Stimulated activated CD8-positive, alpha-beta memory T cell treated with anti-CD3 and anti-CD28 coated beads, Interleukin-4, amount 100 ng/mL, for 1 hour (primary cell): ENCODE data around the gene PIEZO1.

ENCODE experiments used
- DNase-seq, 2 donors: peaks; one replicate each; pipeline ENCODE4 v3.0.0-alpha.2; 2020; ENCODE audit warnings: low read depth in 2 of 2, low spot score in 1 of 2

Gene PIEZO1

GRCh38 chr16:88723507-88723887, 61.5 kb downstream of the PIEZO1 start:
- no peak for DNase-seq

DNA sequence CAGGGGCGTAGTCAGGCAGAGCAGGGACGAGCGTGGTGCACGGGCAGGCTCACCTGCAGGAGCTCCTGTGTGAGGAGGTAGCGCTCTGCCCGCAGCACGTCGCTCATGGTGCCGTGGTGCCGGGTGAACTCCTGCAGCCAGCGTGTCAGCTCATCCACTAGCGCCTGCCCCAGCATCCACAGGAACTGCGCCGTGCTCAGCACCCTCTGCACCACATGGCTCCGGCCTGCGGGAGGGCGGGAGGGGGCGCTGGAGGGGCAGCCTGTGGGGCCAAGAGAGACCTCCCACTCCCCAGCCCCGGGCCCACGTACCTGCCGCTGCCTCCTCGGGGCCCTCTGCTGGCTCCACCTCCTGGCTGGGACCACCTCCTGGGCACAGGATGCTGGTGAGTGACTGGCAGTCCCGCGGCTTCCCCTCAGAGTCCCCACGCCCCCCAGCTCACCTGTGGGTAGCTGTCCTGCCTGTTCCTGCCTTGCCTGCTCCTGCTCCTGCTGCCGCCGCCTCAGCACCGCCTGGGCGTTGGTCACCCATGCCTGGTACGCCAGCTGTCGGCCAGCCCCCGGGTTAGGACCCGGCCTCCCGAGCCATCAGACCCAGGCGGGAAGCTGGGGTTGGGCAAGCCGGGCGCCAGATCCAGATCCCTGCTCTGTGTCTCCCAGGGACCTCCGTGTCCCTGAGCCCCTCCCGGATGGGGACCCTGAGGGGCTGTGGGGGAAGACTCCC, 62.1 kb downstream of the PIEZO1 start:
- DNase-seq: no peak

DNA sequence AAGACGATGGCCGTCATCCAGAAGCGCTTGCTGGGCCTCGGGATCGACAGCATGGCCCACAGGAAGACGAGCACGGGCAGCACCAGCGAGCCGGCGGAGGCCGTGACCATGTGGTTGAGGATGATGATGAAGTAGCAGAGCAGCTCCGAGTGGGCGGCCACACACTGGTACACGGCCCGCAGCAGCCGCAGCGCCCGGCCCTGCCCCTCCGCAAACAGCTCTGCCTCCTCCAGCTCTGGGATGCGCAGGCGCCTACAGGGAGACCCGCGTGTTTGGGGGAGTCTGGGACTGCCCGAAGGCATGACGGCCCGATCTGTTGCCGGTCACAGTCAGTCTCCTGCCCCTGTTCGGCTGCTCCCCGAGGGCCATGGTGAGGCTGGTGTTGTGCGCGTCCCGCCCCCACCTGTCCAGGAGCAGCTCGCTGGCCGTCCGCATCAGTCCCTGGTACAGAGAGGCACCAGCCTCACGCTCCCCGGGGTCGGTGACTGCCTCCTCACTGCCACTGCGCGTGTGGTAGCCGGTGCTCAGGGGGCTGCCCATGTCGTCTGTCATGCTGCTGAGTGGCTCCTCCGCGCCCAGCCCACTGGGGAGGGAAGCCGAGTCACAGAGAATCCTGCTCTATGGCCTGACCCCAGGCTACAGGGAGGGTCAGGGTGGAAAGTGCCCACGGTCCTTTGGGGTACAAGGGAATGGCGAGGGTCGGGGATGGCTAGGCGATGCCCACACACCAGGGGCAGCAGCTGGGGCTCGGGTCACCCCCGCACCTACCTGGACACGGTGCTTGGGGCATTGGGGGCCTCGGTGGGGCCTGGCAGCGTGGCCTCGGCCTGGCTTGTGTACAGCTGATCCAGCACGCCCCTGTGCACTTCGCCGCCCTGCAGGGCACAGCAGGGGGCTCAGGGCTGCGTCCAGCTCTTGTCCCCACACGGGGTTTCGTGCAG, 62.9 kb downstream of the PIEZO1 start:
- DNase-seq: no peak

- DNase-seq: no peak
Measured at GRCh38 chr16:88721236-88721635, 63.8 kb downstream of the PIEZO1 start.

GRCh38 chr16:88720396-88720970, 64.5 kb downstream of the PIEZO1 start:
- DNase-seq: no peak

DNA sequence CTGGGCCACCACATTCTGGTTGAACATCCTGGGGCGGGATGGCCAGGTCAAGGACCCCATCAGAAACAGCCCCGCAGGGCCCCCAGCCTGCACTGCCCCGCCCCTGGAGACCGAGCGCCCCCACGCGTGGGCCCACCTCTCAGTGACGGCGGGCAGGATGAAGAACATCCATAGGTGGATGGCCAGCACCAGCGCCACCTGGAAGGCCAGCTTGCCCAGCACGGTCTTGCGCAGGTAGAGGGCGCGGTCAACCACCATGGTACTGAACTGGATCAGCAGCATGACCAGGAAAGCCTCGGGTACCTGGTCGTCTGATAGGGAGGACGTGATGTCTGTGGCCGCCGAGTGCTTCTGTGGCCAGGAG, 65.1 kb downstream of the PIEZO1 start:
- DNase-seq: no peak

- no peak for DNase-seq
Measured at GRCh38 chr16:88719267-88719932, 65.6 kb downstream of the PIEZO1 start.

- DNase-seq: no peak
Measured at GRCh38 chr16:88718178-88718577, 66.8 kb downstream of the PIEZO1 start.

- no peak for DNase-seq
Measured at GRCh38 chr16:88716601-88717001, 68.4 kb downstream of the PIEZO1 start.

DNA sequence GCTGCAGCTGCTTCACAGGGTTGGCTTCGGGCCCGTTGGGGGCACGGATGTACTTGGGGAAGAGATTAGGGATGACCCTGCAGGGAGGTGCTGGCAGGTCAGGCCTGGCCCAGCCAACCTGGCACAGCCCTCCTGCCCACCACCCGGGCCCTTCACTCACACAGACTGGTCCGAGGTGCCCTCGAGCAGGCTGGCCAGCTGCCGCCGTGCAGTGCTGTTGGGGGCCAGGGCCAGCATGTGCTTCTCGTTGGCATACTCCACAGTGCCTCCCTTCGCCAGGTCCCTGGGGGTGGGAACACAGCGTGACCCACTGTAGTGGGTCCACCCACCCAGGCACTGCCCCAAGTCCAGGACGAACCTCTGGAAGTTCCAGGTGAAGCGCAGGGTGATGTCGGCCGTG, 68.8 kb downstream of the PIEZO1 start:
- no peak for DNase-seq

DNA sequence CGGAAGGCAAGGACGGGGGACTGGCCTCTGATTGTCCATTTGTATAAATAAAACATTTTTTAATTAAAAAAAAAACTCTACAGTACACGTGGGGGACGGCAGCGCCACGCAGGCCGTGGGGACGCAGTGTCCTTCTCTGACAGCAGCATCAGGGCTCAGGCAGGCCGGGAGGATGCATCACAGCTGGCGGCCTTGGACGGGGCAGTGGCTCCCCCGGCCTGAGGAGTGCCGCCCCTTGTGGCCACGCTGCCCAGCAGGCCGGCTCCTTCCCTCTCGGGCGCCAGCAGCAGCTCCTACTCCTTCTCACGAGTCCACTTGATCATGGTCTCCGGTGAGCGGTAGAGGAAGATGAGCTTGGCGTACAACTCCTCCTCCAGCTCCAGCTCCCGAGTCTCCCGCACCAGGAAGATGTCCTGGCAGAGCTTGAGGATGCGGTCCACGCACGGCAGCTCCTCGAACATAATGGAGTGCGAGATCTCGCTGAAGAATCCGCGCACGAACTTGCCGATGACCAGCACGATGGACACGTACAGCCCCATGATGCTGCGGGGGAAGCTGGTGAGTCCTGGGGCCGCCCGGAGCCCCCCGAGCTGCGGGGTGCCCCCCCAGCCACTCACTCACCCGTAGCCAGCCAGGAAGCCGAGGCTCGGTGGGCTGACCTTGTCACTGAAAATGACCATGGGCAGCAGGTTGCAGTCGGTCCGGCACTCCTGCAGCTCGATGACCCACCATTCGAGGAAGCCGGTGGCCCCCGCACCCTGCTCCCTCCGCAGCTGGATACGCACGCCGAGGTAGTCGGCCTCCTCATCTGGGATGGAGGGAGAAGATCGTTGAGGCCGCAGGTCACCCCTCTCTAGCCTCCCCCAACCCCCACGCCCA, 69.5 kb downstream of the PIEZO1 start:
- no peak for DNase-seq

DNA sequence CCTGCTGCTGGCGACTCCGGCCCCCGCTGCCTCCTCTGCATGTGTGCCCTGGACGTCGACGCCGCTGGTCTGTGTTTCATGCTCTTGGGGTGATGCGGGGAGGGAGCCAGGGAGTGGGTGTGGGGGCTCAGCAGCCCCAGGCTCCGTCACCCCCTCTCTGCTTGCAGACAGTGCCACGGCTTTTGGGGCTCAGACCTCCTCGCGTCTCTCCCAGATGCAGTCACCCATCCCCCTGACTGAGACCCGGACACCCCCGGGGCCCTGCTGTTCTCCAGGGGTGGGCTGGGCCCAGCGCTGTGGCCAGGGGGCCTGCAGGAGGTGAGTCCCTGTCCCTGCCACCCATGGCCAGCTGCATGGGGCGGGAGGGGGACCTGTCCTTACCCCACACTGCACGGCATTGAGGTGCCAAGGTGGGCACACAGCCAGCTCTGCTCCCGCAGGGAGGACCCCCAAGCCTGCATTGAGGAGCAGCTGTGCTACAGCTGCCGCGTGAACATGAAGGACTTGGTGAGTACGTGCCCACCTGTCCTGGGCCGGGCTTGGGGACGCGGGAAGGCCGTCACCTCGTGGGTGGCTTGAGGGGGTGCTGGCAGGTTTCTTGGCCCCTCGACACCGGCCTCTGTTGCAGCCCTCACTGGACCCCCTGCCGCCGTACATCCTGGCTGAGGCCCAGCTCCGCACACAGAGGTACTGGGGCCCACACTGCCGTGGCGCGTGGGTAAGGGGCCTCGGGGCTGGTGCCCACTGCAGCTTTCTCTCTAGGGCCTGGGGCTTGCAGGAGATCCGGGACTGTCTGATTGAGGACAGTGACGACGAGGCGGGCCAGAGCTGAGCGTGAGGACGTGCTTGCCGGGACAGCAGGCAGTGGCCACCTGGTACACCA, 70.4 kb downstream of the PIEZO1 start:
- no peak for DNase-seq

DNA sequence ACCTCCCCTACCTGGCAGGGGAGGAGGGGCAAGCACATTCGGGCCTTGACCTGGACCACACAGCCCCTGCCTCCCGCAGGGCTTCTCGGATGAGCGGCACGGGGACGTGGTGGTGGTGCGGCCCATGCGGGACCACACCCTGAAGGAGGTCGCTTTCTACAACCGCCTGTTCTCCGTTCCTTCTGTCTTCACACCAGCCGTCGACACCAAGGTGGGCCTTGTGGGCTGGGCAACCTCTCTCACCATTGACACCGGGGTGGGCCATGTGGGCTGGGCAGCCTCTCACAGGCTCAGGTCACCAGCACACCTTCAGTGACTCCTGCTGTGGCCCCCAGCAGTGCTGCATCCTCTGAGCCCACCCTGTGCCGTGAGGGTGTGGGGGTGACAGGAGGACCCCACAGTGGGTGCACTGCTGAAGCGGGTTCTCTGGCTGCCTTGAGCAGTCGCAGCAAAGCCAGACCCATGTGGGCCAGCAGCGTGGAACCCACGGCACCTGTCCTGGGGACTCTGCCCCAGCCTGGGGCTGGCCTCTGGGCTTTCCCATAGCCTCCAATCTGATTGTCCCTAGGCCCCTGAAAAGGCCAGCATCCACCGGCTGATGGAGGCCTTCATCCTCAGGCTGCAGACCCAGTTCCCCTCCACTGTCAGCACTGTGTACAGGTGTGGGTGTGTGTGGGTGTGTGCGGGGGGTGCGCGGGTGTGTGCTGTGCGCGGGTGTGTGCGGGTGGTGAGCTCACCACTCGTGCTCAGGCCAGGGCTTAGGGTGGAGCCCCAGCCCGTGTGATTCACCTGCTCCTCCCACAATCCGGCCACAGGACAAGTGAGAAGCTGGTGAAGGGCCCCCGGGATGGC, 71.2 kb downstream of the PIEZO1 start:
- no peak for DNase-seq

GRCh38 chr16:88713054-88713453, 72.0 kb downstream of the PIEZO1 start:
- no peak for DNase-seq

DNA sequence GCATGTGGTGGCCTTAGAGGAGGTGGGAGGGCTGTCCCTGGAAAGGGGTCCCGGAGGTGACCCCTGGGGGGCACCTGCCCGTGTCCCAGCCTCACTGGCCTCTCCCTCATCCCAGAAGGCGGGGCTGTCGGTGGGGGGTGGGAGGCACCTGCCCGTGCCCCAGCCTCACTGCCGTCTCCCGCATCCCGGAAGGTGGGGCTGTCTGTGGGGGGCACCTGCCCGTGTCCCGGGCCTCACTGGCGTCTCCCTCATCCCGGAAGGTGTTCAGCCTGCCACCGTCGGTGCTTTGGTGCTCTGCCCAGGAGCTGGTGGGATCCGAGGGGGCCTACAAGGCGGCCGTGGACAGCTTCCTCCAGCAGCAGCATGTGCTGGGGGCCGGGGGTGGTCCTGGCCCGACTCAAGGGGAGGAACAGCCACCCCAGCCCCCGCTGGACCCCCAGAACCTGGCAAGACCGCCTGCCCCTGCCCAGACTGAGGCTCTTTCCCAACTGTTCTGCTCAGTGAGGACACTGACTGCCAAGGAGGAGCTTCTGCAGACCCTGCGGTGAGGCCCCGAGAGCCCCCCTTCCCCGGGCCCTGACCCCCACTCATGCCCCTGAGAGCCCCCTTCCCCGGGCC, 72.5 kb downstream of the PIEZO1 start:
- no peak for DNase-seq

DNA sequence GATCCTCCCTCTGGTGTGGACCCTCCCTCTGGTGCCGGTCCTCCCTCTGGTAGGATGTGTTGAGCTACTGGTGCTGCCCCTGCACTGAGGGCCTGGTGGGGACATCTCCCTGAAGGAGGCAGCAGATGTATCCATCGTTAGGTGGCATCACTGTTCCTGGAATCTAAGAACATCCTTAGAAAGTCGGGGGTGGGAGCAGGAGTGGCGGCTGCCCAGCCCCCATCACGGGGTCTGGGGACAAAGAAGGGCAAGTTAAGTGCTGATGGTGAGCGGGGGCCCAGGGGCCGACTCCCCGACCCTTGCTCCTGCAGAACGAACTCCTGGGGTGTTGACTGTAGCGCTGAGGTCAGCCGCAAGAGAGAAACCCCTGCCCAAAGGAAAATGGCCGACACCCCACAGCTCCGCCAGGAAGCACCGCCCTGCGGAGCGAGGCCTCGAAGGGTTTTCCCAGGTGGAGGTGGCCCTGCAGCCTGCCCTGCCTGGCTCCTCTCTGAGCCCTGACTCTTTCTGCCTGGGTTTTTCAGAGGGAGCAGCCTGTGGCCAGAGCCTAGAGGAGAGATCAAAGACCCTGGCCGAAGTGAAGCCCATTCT, 73.2 kb downstream of the PIEZO1 start:
- no peak for DNase-seq

DNA sequence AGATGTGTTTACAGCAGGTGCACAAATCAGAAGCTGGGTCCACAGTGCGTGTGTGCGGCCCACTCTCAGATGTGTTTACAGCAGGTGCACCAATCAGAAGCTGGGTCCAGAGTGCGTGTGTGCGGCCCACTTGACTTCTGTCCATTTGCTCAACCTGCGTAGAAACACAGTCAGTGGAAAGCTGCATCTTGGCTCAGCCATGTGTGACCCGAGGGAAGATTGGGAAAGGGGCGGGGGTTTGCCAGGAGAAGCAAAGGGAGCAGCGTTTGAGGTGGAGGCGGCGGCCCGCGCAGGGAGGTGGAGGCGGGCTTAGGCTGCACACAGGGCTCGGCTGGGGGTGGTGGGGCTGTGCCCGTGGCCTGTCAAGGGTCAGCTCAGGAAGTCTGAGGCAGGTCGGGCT, 74.5 kb downstream of the PIEZO1 start:
- no peak for DNase-seq
